ENCODE data around the gene TNFRSF6B.

The TNFRSF6B gene

GRCh38 chr20:63734946-63735858 lies 38.8 kb downstream of the TNFRSF6B start:
- DNase-seq (ENCODE audit: extremely low read depth in 1 of 2, low read depth in 1 of 2) = no peak

- peak in 1 of 2 donors; percentile 36 for DNase-seq (ENCODE audit: extremely low read depth in 1 of 2, low read depth in 1 of 2)
Measured at GRCh38 chr20:63735859-63736718, 39.6 kb downstream of the TNFRSF6B start, which contains the start of gene LIME1. Gene LIME1, plus strand, starts transcription at chr20:63736664. Its CDS starts 886 bp downstream, at chr20:63737550.

- DNase-seq (ENCODE audit: extremely low read depth in 1 of 2, low read depth in 1 of 2) = peak in 1 of 2 donors; percentile 28
Measured at GRCh38 chr20:63736893-63737694, 40.6 kb downstream of the TNFRSF6B start.

GRCh38 chr20:63737695-63737944 lies 41.2 kb downstream of the TNFRSF6B start:
- no peak for DNase-seq (ENCODE audit: extremely low read depth in 1 of 2, low read depth in 1 of 2)

GRCh38 chr20:63737945-63738686 lies 41.7 kb downstream of the TNFRSF6B start:
- no peak for DNase-seq (ENCODE audit: extremely low read depth in 1 of 2, low read depth in 1 of 2)

- DNase-seq (ENCODE audit: extremely low read depth in 1 of 2, low read depth in 1 of 2) = no peak
Measured at GRCh38 chr20:63738687-63739129, 42.3 kb downstream of the TNFRSF6B start.

GRCh38 chr20:63739130-63740069 lies 42.9 kb downstream of the TNFRSF6B start, which contains the start of gene SLC2A4RG:
Gene SLC2A4RG, plus strand, starts transcription at chr20:63739776. Its CDS starts 137 bp downstream, at chr20:63739913.
- peak in 1 of 2 donors; percentile 30 for DNase-seq (ENCODE audit: extremely low read depth in 1 of 2, low read depth in 1 of 2)

GRCh38 chr20:63740070-63740626 lies 43.7 kb downstream of the TNFRSF6B start:
- DNase-seq (ENCODE audit: extremely low read depth in 1 of 2, low read depth in 1 of 2) = no peak

- DNase-seq (ENCODE audit: extremely low read depth in 1 of 2, low read depth in 1 of 2) = no peak
Measured at GRCh38 chr20:63740627-63741353, 44.3 kb downstream of the TNFRSF6B start.

GRCh38 chr20:63741354-63741675 lies 44.9 kb downstream of the TNFRSF6B start:
- no peak for DNase-seq (ENCODE audit: extremely low read depth in 1 of 2, low read depth in 1 of 2)

GRCh38 chr20:63741676-63742380 lies 45.4 kb downstream of the TNFRSF6B start:
- no peak for DNase-seq (ENCODE audit: extremely low read depth in 1 of 2, low read depth in 1 of 2)

GRCh38 chr20:63742381-63743024 lies 46.1 kb downstream of the TNFRSF6B start:
- DNase-seq (ENCODE audit: extremely low read depth in 1 of 2, low read depth in 1 of 2) = no peak

- no peak for DNase-seq (ENCODE audit: extremely low read depth in 1 of 2, low read depth in 1 of 2)
Measured at GRCh38 chr20:63743210-63743970, 46.9 kb downstream of the TNFRSF6B start.

GRCh38 chr20:63744158-63744557 lies 47.7 kb downstream of the TNFRSF6B start:
- DNase-seq (ENCODE audit: extremely low read depth in 1 of 2, low read depth in 1 of 2) = no peak

- no peak for DNase-seq (ENCODE audit: extremely low read depth in 1 of 2, low read depth in 1 of 2)
Measured at GRCh38 chr20:63744574-63745423, 48.3 kb downstream of the TNFRSF6B start.

Measured in stimulated activated CD8-positive, alpha-beta memory T cell treated with anti-CD3 and anti-CD28 coated beads, Interleukin-7, amount 100 ng/mL, for 48 hours (primary cell).